ENCODE data around the gene RPS6KB2.
A peak's percentile ranks its signal among the peaks of the same experiment; 100 is the strongest.
"Not testable (repeated sequence)": the region's sequence is repeated elsewhere in the genome, so short reads cannot be mapped to it uniquely, and the experiment has no call there.

RPS6KB2 gene

DNA sequence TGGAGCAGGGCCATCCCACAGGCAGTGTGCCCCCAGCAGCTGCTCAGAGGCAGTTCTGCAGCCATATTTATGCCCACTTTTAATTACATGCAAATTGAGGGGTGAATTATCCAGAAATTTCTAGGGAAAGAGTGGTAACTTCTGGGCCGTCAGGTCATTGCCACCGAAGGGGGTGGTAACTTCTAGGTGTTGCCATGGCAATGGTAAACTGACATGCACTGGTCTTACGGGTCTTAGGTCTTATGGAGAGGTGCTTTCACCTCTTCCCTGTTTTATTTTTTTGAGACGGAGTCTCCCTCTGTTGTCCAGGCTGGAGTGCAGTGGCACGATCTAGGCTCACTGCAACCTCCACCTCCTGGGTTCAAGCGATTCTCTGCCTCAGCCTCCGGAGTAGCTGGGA lies 44.6 kb downstream of the RPS6KB2 start:
- WGBS, 2 experiments (ENCODE audit: insufficient coverage in 2 of 2): 82 to 86% methylated on average over 6 to 7 of the region's 7 CpGs
- Histone ChIP-seq H3K4me3 (ENCODE audit: extremely low read depth, insufficient read depth, low read length, poor library complexity, severe bottlenecking) (no peak overlapping the region), H3K27ac (ENCODE audit: low read depth, low read length, severe bottlenecking) (no peak overlapping the region), H3K36me3 (ENCODE audit: control insufficient read depth, insufficient read depth, low read length) (no peaks in the 10 kb centered on the region), H3K4me1 (ENCODE audit: control insufficient read depth, insufficient read depth, low read length, poor library complexity, severe bottlenecking) (peaks cover 6% of the 10 kb centered on the region), H3K9me3 (ENCODE audit: control insufficient read depth, low read length) (no peaks in the 10 kb centered on the region)

DNA sequence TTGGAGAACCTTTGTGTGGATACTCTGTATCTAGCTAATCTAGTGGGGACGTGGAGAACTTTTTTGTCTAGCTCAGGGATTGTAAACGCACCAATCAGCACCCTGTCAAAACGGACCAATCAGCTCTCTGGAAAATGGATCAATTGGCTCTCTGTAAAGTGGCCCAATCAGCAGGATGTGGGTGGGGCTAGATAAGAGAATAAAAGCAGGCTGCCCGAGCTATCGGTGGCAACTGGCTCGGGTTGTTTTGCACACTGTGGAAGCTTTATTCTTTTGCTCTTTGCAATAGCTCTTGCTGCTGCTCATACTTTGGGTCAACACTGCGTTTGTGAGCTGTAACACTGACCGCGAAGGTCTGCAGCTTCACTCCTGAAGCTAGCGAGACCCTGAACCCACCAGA lies 48.4 kb downstream of the RPS6KB2 start:
- H3K27ac ChIP-seq (ENCODE audit: low read depth, low read length, severe bottlenecking); H3K4me3 ChIP-seq (ENCODE audit: extremely low read depth, insufficient read depth, low read length, poor library complexity, severe bottlenecking); H3K9me3 ChIP-seq (ENCODE audit: control insufficient read depth, low read length); H3K4me1 ChIP-seq (ENCODE audit: control insufficient read depth, insufficient read depth, low read length, poor library complexity, severe bottlenecking); H3K36me3 ChIP-seq (ENCODE audit: control insufficient read depth, insufficient read depth, low read length): not testable (repeated sequence)
- 95 to 96% methylated on average over 10 of the region's 10 CpGs for WGBS, 2 experiments (ENCODE audit: insufficient coverage in 2 of 2)

DNA sequence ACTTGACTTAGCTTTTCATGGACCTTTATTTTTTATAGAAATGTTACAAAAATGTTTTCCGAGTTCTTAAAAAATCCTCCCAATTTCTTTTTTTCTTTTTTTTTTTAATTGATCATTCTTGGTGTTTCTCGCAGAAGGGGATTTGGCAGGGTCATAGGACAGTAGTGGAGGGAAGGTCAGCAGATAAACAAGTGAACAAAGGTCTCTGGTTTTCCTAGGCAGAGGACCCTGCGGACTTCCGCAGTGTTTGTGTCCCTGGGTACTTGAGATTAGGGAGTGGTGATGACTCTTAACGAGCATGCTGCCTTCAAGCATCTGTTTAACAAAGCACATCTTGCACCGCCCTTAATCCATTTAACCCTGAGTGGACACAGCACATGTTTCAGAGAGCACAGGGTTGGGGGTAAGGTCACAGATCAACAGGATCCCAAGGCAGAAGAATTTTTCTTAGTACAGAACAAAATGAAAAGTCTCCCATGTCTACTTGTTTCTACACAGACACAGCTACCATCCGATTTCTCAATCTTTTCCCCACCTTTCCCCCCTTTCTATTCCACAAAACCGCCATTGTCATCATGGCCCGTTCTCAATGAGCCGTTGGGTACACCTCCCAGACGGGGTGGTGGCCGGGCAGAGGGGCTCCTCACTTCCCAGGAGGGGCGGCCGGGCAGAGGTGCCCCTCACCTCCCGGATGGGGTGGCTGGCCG lies 49.2 kb downstream of the RPS6KB2 start:
- not testable (repeated sequence) for H3K4me1 ChIP-seq (ENCODE audit: control insufficient read depth, insufficient read depth, low read length, poor library complexity, severe bottlenecking); H3K27ac ChIP-seq (ENCODE audit: low read depth, low read length, severe bottlenecking)
- WGBS, 2 experiments (ENCODE audit: insufficient coverage in 2 of 2): 94% methylated on average over 2 to 10 of the region's 16 CpGs

DNA sequence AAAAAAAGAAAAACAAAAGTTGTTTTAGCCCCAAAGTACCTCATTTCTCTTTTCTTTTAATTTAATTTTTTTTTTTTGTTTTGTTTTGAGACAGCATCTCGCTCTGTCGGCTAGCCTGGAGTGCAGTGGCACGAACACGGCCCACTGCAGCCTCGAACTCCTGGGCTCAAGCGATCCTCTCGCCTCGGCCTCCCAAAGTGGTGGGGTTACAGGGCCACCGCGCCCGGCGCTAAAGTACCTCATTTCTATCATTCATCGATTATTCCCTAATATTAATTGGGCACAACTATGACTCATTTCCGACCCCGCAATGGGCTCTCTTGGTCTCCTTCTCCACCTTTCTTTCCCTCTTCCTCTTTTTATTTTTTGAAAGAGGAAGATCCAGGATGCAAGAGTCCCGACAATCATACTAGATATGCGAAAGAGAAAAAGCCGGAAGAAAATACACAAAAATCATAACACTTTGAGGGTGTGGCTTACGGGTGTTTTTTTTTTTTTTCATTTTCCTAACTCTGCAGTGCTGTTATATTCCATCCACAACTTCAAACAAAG lies 54.1 kb downstream of the RPS6KB2 start:
- 86 to 91% methylated on average over 12 to 14 of the region's 19 CpGs for WGBS, 2 experiments (ENCODE audit: insufficient coverage in 2 of 2)
- peak overlapping the region; percentile 46 for H3K4me3 ChIP-seq (ENCODE audit: extremely low read depth, insufficient read depth, low read length, poor library complexity, severe bottlenecking)
- peaks cover 6% of the 10 kb centered on the region for H3K9me3 ChIP-seq (ENCODE audit: control insufficient read depth, low read length)
- H3K36me3 ChIP-seq (ENCODE audit: control insufficient read depth, insufficient read depth, low read length): peaks cover 2% of the 10 kb centered on the region
- no peak overlapping the region for H3K27ac ChIP-seq (ENCODE audit: low read depth, low read length, severe bottlenecking)
- no peaks in the 10 kb centered on the region for H3K4me1 ChIP-seq (ENCODE audit: control insufficient read depth, insufficient read depth, low read length, poor library complexity, severe bottlenecking)

More for the DNA sequence above, 49.2 kb downstream of the RPS6KB2 start:
- not testable (repeated sequence) for H3K36me3 ChIP-seq (ENCODE audit: control insufficient read depth, insufficient read depth, low read length); H3K4me3 ChIP-seq (ENCODE audit: extremely low read depth, insufficient read depth, low read length, poor library complexity, severe bottlenecking); H3K9me3 ChIP-seq (ENCODE audit: control insufficient read depth, low read length)

DNA sequence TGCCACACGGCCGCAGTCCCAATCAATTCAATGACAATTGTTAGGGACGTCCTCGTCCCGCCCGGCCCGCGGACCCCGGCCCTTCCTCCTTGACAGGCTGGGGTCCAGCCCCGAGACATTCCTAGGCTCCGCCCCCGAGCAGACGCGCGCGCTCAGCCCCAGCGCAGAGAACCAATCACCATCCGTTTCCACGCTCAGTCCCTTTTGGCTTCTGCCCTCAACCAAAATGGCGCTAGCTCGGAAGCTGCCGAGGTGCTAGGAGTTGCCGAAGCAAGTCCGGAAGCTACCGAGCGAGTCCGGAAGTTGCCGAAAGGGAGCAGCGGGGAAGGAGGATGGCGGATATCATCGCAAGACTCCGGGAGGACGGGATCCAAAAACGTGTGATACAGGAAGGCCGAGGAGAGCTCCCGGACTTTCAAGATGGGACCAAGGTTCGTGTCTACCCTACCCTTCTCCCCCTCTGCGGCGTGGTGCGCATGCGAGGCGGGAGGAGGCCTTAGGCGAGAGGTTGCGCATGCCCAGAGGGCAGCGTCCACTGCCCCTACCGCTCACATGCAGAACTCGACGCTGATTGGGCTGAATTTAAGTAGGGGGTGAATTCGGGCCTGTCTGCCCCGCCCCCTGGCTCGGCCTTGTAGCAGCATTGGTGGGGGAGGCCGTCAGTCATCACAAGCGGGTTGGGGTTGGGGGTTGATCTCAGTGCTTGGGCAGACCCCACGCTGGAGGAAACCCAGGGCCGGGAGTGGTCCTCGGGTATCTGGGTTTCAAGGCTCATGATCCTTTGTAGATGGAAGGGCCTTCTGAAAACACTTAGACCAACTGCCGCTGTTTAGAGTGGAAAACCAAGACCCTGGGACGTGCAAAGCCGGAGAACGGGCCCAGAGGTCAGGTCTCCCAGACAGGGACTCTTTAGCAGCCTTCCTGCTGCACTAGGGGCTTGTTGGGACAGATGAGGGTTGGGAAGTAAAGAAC lies 54.8 kb downstream of the RPS6KB2 start, which contains the start of gene AIP:
TSS of gene AIP (plus strand) at position 200 of the 972 bp plus-strand sequence. CDS start at position 333, 133 bp downstream.
- WGBS, 2 experiments (ENCODE audit: insufficient coverage in 2 of 2): 8 to 26% methylated on average over 22 to 38 of the region's 60 CpGs
- H3K36me3 ChIP-seq (ENCODE audit: control insufficient read depth, insufficient read depth, low read length): peaks cover 9% of the 10 kb centered on the region
- peak within 1 kb of the TSS; percentile 85 for H3K27ac ChIP-seq (ENCODE audit: low read depth, low read length, severe bottlenecking)
- peaks cover 6% of the 10 kb centered on the region for H3K9me3 ChIP-seq (ENCODE audit: control insufficient read depth, low read length)
- no peaks in the 10 kb centered on the region for H3K4me1 ChIP-seq (ENCODE audit: control insufficient read depth, insufficient read depth, low read length, poor library complexity, severe bottlenecking)
- peak within 1 kb of the TSS; percentile 46 for H3K4me3 ChIP-seq (ENCODE audit: extremely low read depth, insufficient read depth, low read length, poor library complexity, severe bottlenecking)

DNA sequence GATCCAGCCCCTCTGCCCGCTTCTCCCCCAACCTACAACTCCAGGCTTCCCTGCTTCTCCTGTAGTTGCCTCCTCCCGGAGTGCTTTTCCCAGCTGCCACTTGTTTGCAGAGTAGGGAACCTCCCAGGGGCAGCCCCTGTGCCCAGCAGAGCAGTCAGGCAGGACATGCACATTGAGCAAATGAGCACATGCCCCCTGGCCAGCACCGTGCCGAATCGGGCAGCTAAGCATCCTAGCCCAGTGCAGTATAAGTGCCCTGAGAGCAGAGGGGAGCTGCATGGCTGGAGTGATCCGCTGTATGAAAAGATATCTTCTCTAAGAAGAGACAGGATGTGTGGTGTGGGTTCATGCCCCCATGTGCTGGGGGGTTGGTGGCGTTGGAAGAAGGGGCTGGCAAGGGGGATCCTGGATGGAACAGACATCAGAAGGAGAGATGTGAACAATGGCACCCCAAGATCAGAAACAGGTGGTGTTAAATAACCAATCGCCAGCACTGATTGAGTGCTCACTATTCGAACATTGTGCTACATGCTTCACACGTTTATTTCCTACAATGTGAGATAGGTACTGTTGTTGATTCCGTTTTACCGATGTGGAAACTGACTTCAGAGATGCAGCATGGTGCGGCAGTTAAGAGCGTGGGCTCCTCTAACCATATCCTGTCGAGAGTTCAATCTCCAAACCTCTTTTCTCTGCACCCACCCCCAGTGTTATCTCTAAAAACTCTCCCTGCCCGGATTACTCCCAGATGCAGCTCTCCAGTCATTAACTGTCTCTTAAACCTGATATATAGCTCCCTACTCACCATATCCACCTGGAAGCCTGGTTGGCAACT lies 55.8 kb downstream of the RPS6KB2 start:
- 94 to 98% methylated on average over 16 of the region's 16 CpGs for WGBS, 2 experiments (ENCODE audit: insufficient coverage in 2 of 2)
- Histone ChIP-seq H3K9me3 (ENCODE audit: control insufficient read depth, low read length) (peaks cover 6% of the 10 kb centered on the region), H3K4me1 (ENCODE audit: control insufficient read depth, insufficient read depth, low read length, poor library complexity, severe bottlenecking) (no peaks in the 10 kb centered on the region), H3K36me3 (ENCODE audit: control insufficient read depth, insufficient read depth, low read length) (peaks cover 15% of the 10 kb centered on the region), H3K4me3 (ENCODE audit: extremely low read depth, insufficient read depth, low read length, poor library complexity, severe bottlenecking) (peak overlapping the region; percentile 46), H3K27ac (ENCODE audit: low read depth, low read length, severe bottlenecking) (no peak overlapping the region)

DNA sequence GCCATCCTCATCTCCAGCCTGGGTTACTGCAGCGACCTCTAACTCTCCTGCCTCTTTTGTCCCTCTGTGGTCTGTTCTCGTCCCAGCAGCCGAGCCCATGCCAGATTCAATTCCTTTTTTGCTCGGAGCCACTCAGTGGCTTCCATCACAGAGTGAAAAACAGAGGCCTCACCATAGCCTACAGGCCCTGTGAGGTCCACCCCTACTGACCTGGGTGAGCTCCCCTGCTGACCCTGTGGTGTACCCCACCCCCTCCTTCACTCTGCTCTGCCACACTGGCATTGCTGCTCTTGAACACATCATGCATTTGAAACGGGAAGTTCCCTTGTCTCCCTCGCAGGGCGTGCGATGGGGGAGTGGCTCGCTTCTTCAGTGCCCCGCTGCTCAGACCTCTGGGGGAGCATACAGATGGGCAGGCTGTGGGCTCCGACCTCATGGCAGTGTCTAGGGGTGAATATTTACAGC lies 56.6 kb downstream of the RPS6KB2 start:
- H3K4me3 ChIP-seq (ENCODE audit: extremely low read depth, insufficient read depth, low read length, poor library complexity, severe bottlenecking): no peak overlapping the region
- no peaks in the 10 kb centered on the region for H3K4me1 ChIP-seq (ENCODE audit: control insufficient read depth, insufficient read depth, low read length, poor library complexity, severe bottlenecking)
- no peak overlapping the region for H3K27ac ChIP-seq (ENCODE audit: low read depth, low read length, severe bottlenecking)
- H3K36me3 ChIP-seq (ENCODE audit: control insufficient read depth, insufficient read depth, low read length): peaks cover 23% of the 10 kb centered on the region
- WGBS, 2 experiments (ENCODE audit: insufficient coverage in 2 of 2): 94% methylated on average over 10 to 11 of the region's 11 CpGs
- peaks cover 6% of the 10 kb centered on the region for H3K9me3 ChIP-seq (ENCODE audit: control insufficient read depth, low read length)
